HG03066 (cell line): ENCODE measurements around the gene ACOD1.
A peak's percentile ranks its signal among the peaks of the same experiment; 100 is the strongest.
"Not testable (repeated sequence)": the region's sequence is repeated elsewhere in the genome, so short reads cannot be mapped to it uniquely, and the experiment has no call there.

Experiments
- ATAC-seq: cut with Tn5 transposase; IDR thresholded peaks from one replicate; pipeline ENCODE4 v1.9.1; 2021; ENCODE audit warnings: low read depth; ENCODE audit not compliant: unreplicated experiment

Gene ACOD1

GRCh38 chr13:76948149-76948548 lies at the start of gene ACOD1:
Gene ACOD1, plus strand, starts transcription at chr13:76948511. Its CDS starts 48 bp downstream, at chr13:76948559.
- ATAC-seq = no peak

DNA sequence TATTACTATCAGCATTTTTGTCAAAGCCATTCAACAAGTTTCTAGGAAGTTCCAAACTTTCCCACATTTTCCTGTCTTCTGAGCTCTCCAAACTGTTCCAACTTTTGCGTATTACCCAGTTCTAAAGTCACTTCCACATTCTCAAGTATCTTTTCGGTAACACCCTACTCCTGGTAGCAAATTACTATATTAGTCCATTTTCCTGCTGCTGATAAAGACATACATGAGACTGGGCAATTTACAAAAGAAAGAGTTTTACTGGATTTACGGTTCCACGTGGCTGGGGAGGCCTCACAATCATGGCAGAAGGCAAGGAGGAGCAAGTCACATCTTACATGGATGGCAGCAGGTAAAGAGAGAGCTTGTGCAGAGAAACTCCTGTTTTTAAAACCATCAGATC lies 49.2 kb upstream of the ACOD1 start:
- not testable (repeated sequence) for ATAC-seq

DNA sequence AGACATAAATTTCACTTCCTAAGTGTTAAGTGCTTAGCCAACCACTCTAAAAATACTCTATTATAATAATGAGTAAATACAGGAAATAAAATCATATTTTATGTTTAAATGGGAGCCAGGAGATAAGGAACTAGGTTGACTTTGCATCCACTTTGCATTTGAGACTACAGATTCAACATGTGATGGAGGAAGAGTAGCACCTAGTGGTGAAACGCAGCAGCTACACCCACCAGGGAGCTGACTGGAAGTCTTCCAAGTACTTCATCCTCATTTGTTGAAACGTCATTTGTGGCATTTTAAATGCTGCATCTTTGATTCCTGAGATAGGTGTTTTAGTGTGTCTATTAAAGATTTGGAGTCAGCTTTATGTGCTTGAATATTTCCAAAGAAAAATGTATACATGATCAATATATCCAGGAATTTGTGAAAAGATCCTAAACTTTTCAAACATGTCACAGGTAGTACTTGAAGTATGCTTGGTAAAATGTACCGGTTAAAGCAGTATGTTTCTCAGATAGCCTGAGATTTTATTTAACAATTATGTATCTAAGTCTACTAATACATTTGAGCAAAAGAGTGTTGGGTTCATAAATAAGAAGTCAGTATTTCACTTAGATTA lies 44.7 kb upstream of the ACOD1 start:
- ATAC-seq = peak; percentile 94

DNA sequence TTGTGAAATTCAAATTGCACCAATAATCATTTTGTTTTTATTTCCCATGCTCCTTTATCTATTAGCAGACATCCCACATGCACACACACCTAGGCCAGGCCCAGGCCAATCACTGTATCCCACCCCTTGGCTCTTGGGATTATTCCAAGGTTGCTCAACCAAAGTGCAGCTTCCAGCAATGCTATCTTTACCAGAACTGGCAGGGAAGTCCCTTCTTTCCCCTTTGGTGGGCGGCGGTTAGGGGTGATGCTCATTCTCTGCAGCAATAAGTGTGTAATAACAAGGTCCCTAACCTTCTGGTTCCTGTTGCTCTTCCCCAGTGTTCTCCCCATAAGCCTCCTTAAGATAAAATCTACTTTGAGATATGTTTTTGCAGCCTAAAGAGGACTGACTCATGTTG lies 43.8 kb upstream of the ACOD1 start:
- no peak for ATAC-seq

DNA sequence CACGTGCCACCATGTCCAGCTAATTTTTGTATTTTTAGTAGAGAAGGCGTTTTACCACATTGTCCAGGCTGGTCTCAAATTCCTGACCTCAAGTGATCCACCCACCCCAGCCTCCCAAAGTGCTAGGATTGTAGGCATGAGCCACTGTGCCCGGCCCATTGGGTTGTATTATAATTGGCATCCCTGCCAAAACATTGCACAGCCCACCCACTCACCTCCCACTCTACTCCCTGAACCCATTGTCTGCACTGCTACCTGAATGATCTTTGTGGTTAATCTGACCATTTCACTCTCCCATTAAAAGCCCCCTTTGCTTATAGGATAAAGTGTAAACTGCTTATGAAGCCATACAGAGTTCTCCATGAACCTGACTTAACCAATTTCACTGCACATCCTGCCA lies 35.8 kb upstream of the ACOD1 start:
- no peak for ATAC-seq

DNA sequence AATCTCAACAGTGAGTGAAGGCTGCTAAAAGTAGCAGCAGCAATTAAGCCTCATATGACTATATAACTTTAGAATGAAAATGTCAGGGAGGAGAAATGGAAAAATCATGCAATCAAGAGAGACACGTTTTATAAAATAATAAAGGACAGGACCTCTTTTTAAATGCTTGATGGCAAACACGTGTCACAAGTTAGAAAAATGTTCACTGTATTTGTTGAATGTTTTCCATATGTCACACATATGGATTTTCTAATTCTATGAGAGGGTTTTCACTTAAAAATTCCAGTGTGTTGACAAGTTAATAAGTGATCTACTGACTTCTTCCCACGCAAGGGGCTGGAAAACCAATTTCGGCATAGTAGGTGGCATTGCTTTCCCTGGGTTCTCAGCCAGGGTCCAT lies 34.4 kb upstream of the ACOD1 start:
- ATAC-seq = no peak

GRCh38 chr13:76917095-76917494 lies 31.2 kb upstream of the ACOD1 start:
- ATAC-seq = no peak

DNA sequence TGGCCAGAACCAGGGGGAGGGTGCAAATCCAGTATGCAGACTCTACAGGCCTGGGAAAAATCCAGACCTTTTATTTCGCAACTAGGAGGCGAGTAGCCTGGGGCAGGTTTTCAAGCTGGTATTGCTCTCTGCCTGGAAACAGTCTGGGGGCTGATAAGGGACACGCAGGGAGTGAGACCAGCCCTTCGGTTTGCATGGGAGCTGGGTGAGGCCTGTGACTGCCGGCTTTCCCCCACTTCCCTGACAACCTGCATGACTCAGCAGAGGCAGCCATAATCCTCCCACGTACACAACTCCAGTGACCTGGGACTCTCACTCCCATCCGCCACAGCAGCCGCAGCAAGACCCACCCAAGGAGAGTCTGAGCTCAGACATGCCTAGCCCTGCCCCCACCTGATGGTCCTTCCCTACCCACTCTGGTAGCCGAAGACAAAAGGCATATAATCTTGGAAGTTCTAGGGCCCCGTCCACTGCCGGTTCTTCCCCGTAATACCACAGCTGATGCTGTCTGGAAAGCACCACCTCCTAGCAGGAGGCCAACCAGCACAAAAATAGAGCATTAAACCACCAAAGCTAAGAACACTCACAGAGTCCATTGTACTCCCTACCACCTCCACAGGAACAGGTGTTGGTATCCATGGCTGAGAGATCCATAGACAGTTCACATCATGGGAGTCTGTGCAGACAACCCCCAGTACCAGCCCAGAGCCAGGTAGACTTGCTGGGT lies 30.4 kb upstream of the ACOD1 start:
- not testable (repeated sequence) for ATAC-seq

- ATAC-seq = no peak
Measured at GRCh38 chr13:76921516-76921915, 26.8 kb upstream of the ACOD1 start.

DNA sequence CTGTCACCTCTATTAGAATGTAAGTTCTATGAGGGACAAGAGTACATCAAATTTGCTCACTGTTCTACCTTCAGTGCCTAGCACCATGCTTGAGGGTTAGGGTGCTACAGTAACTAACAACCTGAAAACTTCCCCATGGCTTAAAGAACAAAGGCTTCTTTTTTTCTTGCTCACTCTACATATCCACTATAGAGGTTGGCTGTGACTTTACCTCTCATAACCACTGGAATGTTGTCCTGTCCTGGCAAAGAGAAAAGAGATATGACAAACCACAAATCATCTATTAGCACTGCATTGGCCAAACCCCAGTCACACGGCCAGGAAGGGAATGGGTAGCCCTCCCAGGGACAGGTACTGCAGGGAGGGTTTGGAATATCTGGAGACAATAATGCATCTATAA lies 23.2 kb upstream of the ACOD1 start:
- ATAC-seq = no peak

- ATAC-seq = no peak
Measured at GRCh38 chr13:76927955-76928354, 20.4 kb upstream of the ACOD1 start.

DNA sequence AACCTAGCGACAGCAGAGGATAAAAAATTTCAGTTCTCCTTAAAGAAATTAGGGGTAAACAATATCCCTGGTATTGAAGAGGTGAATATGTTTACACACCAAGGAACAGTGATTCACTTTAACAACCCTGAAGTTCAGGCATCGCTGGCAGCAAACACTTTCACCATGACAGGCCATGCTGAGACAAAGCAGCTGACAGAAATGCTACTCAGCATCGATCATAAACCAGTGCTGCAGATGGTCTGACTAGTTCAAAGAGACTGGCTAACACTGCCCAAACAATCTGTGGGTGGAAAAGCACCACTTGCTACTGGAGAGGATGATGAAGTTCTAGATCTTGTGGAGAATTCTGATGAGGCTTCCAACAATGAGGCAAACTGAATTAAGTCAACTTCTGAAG lies 19.9 kb upstream of the ACOD1 start:
- no peak for ATAC-seq

DNA sequence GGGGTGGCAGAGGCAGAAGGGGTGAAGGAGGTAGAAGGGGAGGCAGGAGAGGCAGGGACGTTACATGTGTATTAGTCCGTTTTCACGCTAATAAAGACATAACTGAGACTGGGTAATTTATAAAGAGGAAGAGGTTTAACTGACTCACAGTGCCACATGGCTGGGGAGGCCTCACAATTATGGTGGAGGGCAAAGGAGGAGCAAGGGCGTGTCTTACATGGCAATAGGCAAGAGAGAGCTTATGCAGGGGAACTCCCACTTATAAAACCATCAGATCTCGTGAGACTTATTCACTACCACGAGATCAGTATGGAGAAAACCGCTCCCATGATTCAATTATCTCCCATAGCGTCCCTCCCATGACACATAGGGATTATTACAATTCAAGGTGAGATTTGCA lies 19.0 kb upstream of the ACOD1 start:
- no peak for ATAC-seq

GRCh38 chr13:76929851-76930374 lies 18.4 kb upstream of the ACOD1 start:
- ATAC-seq = no peak

DNA sequence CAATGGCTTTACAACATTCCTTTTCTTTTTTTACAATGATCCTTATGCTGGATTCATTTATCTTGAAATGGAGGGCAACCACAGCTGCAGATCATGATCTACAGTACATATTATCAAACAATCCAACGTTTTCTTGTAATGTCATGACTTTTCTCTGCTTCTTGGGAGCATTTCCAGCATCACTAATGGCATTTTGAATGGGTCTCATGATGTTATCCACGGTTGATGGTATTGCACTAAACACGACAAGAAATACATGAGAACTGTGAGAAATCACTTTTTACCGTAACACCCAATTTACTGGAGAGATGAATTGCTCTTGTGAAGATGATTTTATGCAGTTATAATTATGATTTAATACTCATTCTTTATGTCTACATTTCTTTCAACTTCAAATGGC lies 16.2 kb upstream of the ACOD1 start:
- ATAC-seq = no peak

DNA sequence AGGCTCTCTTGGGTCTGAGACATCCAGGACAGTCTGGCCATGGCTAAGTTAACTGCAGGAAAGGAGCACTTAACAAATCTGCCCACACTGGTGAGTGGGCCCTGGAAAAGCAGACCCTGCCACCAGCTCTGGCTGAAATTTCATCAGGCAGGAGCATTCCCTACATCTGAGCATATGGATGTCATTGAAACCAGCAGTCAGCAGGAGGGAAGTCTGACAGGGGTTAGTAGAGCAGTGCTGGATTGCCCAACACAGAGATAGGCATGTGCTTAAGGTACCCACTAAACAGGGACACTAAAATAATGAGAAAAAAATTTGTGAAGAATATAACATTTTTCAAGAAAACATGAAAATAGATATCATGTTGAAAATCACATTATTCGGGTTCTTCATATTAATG lies 13.6 kb upstream of the ACOD1 start:
- no peak for ATAC-seq

DNA sequence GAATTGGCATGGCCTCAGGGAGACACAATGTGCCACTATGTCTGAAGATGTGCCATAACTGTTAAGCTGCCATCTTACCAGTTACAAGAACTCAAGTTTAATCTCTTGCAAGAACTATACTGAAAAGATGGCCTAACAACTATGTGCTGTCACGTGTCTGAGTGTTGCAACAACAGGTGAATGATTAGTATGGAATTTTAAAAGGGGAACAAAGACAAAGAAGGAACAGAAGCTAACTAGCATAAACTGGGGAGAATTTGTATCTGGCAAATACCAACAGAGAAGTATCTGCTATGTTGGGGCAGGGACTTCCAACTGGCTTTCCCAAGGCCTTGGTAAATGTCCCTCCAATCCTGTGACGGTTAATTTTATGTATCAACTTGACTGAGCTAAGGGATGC lies 11.5 kb upstream of the ACOD1 start:
- ATAC-seq = no peak

- no peak for ATAC-seq
Measured at GRCh38 chr13:76937281-76937820, 11.0 kb upstream of the ACOD1 start.

GRCh38 chr13:76939215-76939614 lies 9.1 kb upstream of the ACOD1 start:
- no peak for ATAC-seq

DNA sequence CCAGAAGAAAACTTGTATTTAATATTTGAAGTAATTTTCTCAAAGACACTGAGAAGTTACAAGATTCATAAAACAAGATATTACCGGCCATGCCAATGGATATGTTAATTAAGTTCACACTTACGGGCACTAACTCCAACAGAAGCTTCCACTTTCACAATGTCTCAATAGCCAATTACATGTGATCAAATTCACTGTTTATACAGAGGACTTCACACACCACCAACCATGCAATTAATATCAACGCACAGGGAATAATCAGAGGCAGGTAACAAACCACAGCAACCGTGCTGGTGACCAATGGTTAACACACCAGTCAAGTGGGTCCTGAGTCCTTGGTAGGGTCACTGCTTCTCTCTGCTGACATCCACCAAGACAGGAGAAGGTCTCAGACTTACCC lies 5.9 kb upstream of the ACOD1 start:
- ATAC-seq = no peak

GRCh38 chr13:76943646-76944045 lies 4.7 kb upstream of the ACOD1 start:
- no peak for ATAC-seq

- no peak for ATAC-seq
Measured at GRCh38 chr13:76944456-76944855, 3.9 kb upstream of the ACOD1 start.
